GM21825 (cell line): ENCODE data around the gene ZDHHC13.

Experiments
- ATAC-seq: cut with Tn5 transposase; IDR thresholded peaks from one replicate; pipeline ENCODE4 v1.9.1; 2021; ENCODE audit warnings: mild to moderate bottlenecking, moderate library complexity; ENCODE audit not compliant: unreplicated experiment

ZDHHC13 gene

GRCh38 chr11:19116971-19117759 is at the start of gene ZDHHC13:
TSS of gene ZDHHC13 (plus strand) at chr11:19117168. CDS start at chr11:19117250, 82 bp downstream.
- peak; percentile 99 for ATAC-seq

- peak; percentile 98 for ATAC-seq
Observed at GRCh38 chr11:19071255-19071654, 45.7 kb upstream of the ZDHHC13 start.

GRCh38 chr11:19072464-19072863 is 44.5 kb upstream of the ZDHHC13 start:
- ATAC-seq, result no peak

GRCh38 chr11:19073454-19074415 is 43.2 kb upstream of the ZDHHC13 start:
- no peak for ATAC-seq

- ATAC-seq, result no peak
Observed at GRCh38 chr11:19075636-19076035, 41.3 kb upstream of the ZDHHC13 start.

GRCh38 chr11:19076744-19077589 is 40.0 kb upstream of the ZDHHC13 start:
- no peak for ATAC-seq

GRCh38 chr11:19077965-19078364 is 39.0 kb upstream of the ZDHHC13 start:
- ATAC-seq, result no peak

GRCh38 chr11:19079643-19080440 is 37.1 kb upstream of the ZDHHC13 start:
- ATAC-seq, result no peak

- no peak for ATAC-seq
Observed at GRCh38 chr11:19080579-19080993, 36.4 kb upstream of the ZDHHC13 start.

GRCh38 chr11:19083166-19083565 is 33.8 kb upstream of the ZDHHC13 start:
- ATAC-seq, result no peak

GRCh38 chr11:19084661-19085315 is 32.2 kb upstream of the ZDHHC13 start:
- ATAC-seq, result no peak

GRCh38 chr11:19087658-19088057 is 29.3 kb upstream of the ZDHHC13 start:
- no peak for ATAC-seq

GRCh38 chr11:19088791-19089190 is 28.2 kb upstream of the ZDHHC13 start:
- no peak for ATAC-seq

GRCh38 chr11:19089421-19089820 is 27.5 kb upstream of the ZDHHC13 start:
- no peak for ATAC-seq

- ATAC-seq, result no peak
Observed at GRCh38 chr11:19091366-19091765, 25.6 kb upstream of the ZDHHC13 start.

- no peak for ATAC-seq
Observed at GRCh38 chr11:19092342-19092741, 24.6 kb upstream of the ZDHHC13 start.

GRCh38 chr11:19092850-19093249 is 24.1 kb upstream of the ZDHHC13 start:
- no peak for ATAC-seq

GRCh38 chr11:19093976-19094375 is 23.0 kb upstream of the ZDHHC13 start:
- ATAC-seq, result no peak

GRCh38 chr11:19094859-19095258 is 22.1 kb upstream of the ZDHHC13 start:
- no peak for ATAC-seq
